Neural progenitor cell (in vitro differentiated cells): ENCODE measurements around the gene PAQR8. TPM values are rescaled to one million over a fixed set of nuclear protein-coding genes. Genes with fewer than 3 reads are reported as not detected.

Experiments used
- DNase-seq: peaks from one replicate; pipeline ENCODE4 v3.0.0-alpha.2; 2016; ENCODE audit warnings: low spot score
- H2AFZ ChIP-seq: fragments of 200-600 bp; sonication (generic); replicated peaks from 2 replicates; pipeline ENCODE4 v1.6.1; 2016; ENCODE audit warnings: antibody characterized with exemption
- H3F3A ChIP-seq: fragments of 200-600 bp; sonication (generic); 2 replicates; pipeline ENCODE4 v1.6.1; 2016; ENCODE audit warnings: antibody characterized with exemption, low read depth
- H3K27ac ChIP-seq: fragments of 200-600 bp; sonication (generic); 2 replicates; pipeline ENCODE4 v1.5.1; 2016; ENCODE audit warnings: mild to moderate bottlenecking
- H3K27me3 ChIP-seq: fragments of 200-600 bp; sonication (generic); 2 replicates; pipeline ENCODE4 v1.6.1; 2016; ENCODE audit warnings: mild to moderate bottlenecking, moderate library complexity
- H3K36me3 ChIP-seq: fragments of 200-600 bp; sonication (generic); 2 replicates; pipeline ENCODE4 v1.5.1; 2016
- H3K4me1 ChIP-seq: fragments of 200-600 bp; sonication (generic); 2 replicates; pipeline ENCODE4 v1.6.1; 2016; ENCODE audit warnings: mixed run types
- H3K4me2 ChIP-seq: fragments of 200-600 bp; sonication (generic); 2 replicates; pipeline ENCODE4 v1.6.1; 2016
- H3K4me3 ChIP-seq: fragments of 200-600 bp; sonication (generic); 2 replicates; pipeline ENCODE4 v1.5.1; 2016
- H3K79me2 ChIP-seq: fragments of 200-600 bp; sonication (generic); 2 replicates; pipeline ENCODE4 v1.6.1; 2016; ENCODE audit warnings: low read depth
- H3K9ac ChIP-seq: fragments of 200-600 bp; sonication (generic); 2 replicates; pipeline ENCODE4 v1.6.1; 2016
- H3K9me3 ChIP-seq: fragments of 200-600 bp; sonication (generic); 2 replicates; pipeline ENCODE4 v1.5.1; 2016; ENCODE audit warnings: low read depth
- H4K20me1 ChIP-seq: fragments of 200-600 bp; sonication (generic); 2 replicates; pipeline ENCODE4 v1.6.1; 2016; ENCODE audit warnings: low read depth
- H3K27ac Mint-ChIP-seq: 3 replicates; pipeline ENCODE4 v1.8.0; 2021; ENCODE audit warnings: mixed read lengths
- H3K27me3 Mint-ChIP-seq: 2 replicates; pipeline ENCODE4 v1.8.0; 2022; ENCODE audit warnings: low read depth, mild to moderate bottlenecking, inconsistent platforms, moderate library complexity, mixed read lengths; ENCODE audit not compliant: insufficient read depth
- H3K36me3 Mint-ChIP-seq: 3 replicates; pipeline ENCODE4 v1.8.0; 2021; ENCODE audit warnings: mixed read lengths
- H3K4me1 Mint-ChIP-seq: 3 replicates; pipeline ENCODE4 v1.8.0; 2021; ENCODE audit warnings: mixed read lengths
- H3K4me3 Mint-ChIP-seq: 3 replicates; pipeline ENCODE4 v1.8.0; 2021; ENCODE audit warnings: mild to moderate bottlenecking, moderate library complexity, mixed read lengths
- H3K9me3 Mint-ChIP-seq: 3 replicates; pipeline ENCODE4 v1.8.0; 2020; ENCODE audit warnings: mixed read lengths
- EZH2 ChIP-seq: fragments of 200-600 bp; sonication (generic); IDR thresholded peaks from 2 replicates; pipeline ENCODE4 v1.6.1; 2017; ENCODE audit warnings: antibody characterized with exemption, mild to moderate bottlenecking, moderate library complexity
- EZH2phosphoT487 ChIP-seq: fragments of 200-600 bp; sonication (generic); IDR thresholded peaks from 2 replicates; pipeline ENCODE4 v1.6.1; 2017; ENCODE audit warnings: antibody characterized with exemption
- total RNA-seq: library from RNA; depleted of rRNA; stranded (reverse); fragments of >200 nt; gene quantifications from 2 replicates; pipeline ENCODE4 v1.2.3, GENCODE V29; 2015; ENCODE audit warnings: low replicate concordance
- TF ChIP-seq, protein P1 (sequence below): fragments of 200-600 bp; sonication (generic); IDR thresholded peaks from 2 replicates; pipeline ENCODE4 v1.5.1; 2017; ENCODE audit warnings: antibody characterized with exemption, mild to moderate bottlenecking

PAQR8 gene
- total RNA-seq, 1 donor from 2014 or later = 16.9 TPM

DNA sequence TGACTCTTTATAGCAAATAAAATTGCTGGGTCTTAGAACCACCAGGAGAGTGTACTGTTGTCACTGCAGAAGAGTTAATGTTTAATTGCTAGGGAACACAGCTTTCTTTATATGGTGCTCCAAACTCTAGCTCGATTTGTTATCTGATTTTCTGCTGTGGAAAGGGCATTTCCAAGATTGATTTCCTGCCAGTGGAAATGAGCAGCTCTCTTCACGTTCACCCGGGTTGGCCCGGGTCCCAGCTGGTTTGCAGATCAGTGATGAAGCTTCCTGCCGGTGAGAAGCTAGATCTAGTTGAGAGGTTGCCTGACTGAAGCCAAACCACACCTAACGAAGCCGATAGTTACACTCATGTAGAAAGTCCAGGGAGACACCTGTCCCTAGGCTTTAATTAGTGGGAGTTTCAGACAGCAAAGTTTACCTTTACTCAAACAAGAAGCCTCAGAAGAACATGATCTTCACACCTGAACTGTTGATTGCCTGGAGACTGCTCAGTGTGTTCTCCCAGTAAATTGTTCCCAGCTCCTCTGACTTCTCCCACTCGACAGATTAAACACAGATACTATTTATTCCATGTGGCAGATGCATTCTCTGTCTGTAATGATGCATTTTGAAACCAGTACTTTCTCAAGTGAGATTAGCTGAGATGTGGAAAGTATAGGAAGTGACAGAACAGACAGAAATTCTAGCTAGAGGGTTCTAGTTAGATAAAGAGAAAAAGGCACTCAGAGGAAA, 27.8 kb downstream of the PAQR8 start:
- no peaks in the 10 kb centered on the region for H3K79me2 ChIP-seq
- H3K4me3 Mint-ChIP-seq = no peak overlapping the region
- H3K9ac ChIP-seq = no peak overlapping the region
- no peak overlapping the region for H3K27ac ChIP-seq
- H3K4me1 ChIP-seq = no peaks in the 10 kb centered on the region
- peaks cover 15% of the 10 kb centered on the region for H3K9me3 Mint-ChIP-seq
- no peak overlapping the region for H3K4me3 ChIP-seq
- H3K27me3 Mint-ChIP-seq = no peaks in the 10 kb centered on the region
- TF ChIP-seq EZH2 = no peak
- no peak overlapping the region for H3K4me2 ChIP-seq
- no peaks in the 10 kb centered on the region for H3K27me3 ChIP-seq
- no peak overlapping the region for H2AFZ ChIP-seq
- H3K9me3 ChIP-seq = peaks cover 8% of the 10 kb centered on the region
- DNase-seq = no peak
- no peaks in the 10 kb centered on the region for H3K36me3 ChIP-seq
- H3K36me3 Mint-ChIP-seq = peaks cover 20% of the 10 kb centered on the region
- no peak overlapping the region for H3K27ac Mint-ChIP-seq
- peaks cover 3% of the 10 kb centered on the region for H3K4me1 Mint-ChIP-seq
- no peaks in the 10 kb centered on the region for H4K20me1 ChIP-seq
- no peaks in the 10 kb centered on the region for H3F3A ChIP-seq

DNA sequence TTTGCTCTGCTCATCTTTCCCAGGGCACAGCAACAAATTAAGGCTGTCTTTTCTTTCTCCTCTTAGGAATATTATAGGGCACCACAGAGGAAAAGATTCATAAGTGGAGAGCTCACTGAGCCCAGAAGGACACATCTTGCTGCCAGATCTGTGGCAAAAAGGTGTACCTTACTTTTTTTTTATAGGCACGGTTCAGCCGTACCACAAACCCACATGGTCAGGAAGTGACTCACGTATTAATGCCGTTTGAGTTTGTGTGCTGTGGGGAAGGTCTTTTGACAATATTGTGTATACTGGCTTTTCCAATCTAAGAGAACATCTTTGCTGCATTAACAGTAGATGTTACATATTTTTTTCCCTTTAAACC, 28.4 kb downstream of the PAQR8 start:
- peaks cover 17% of the 10 kb centered on the region for H3K36me3 Mint-ChIP-seq
- H3K9me3 Mint-ChIP-seq = peaks cover 12% of the 10 kb centered on the region
- no peak for TF ChIP-seq EZH2phosphoT487
- TF ChIP-seq, protein P1, sequence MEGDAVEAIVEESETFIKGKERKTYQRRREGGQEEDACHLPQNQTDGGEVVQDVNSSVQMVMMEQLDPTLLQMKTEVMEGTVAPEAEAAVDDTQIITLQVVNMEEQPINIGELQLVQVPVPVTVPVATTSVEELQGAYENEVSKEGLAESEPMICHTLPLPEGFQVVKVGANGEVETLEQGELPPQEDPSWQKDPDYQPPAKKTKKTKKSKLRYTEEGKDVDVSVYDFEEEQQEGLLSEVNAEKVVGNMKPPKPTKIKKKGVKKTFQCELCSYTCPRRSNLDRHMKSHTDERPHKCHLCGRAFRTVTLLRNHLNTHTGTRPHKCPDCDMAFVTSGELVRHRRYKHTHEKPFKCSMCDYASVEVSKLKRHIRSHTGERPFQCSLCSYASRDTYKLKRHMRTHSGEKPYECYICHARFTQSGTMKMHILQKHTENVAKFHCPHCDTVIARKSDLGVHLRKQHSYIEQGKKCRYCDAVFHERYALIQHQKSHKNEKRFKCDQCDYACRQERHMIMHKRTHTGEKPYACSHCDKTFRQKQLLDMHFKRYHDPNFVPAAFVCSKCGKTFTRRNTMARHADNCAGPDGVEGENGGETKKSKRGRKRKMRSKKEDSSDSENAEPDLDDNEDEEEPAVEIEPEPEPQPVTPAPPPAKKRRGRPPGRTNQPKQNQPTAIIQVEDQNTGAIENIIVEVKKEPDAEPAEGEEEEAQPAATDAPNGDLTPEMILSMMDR = no peak
- TF ChIP-seq EZH2 = no peak
- Histone ChIP-seq H3K4me3 (no peak overlapping the region), H3F3A (no peaks in the 10 kb centered on the region), H3K9me3 (peaks cover 8% of the 10 kb centered on the region), H3K79me2 (no peaks in the 10 kb centered on the region), H3K27ac (no peak overlapping the region), H3K4me1 (no peaks in the 10 kb centered on the region), H3K9ac (no peak overlapping the region), H3K4me2 (no peak overlapping the region), H2AFZ (no peak overlapping the region), H4K20me1 (no peaks in the 10 kb centered on the region), H3K36me3 (no peaks in the 10 kb centered on the region), H3K27me3 (no peaks in the 10 kb centered on the region)
- H3K27me3 Mint-ChIP-seq = no peaks in the 10 kb centered on the region
- H3K4me3 Mint-ChIP-seq = no peak overlapping the region
- DNase-seq = no peak
- no peak overlapping the region for H3K27ac Mint-ChIP-seq
- H3K4me1 Mint-ChIP-seq = peaks cover 3% of the 10 kb centered on the region

GRCh38 chr6:52391599-52391998, 29.6 kb downstream of the PAQR8 start:
- H3F3A ChIP-seq = no peaks in the 10 kb centered on the region
- peaks cover 4% of the 10 kb centered on the region for H3K9me3 Mint-ChIP-seq

GRCh38 chr6:52392944-52393343, 31.0 kb downstream of the PAQR8 start:
- no peaks in the 10 kb centered on the region for H3F3A ChIP-seq
- TF ChIP-seq, protein P1 = no peak
- TF ChIP-seq EZH2phosphoT487 (no peak), EZH2 (no peak)
- no peaks in the 10 kb centered on the region for H3K79me2 ChIP-seq
- DNase-seq = no peak
- H3K36me3 Mint-ChIP-seq = peaks cover 7% of the 10 kb centered on the region
- H3K4me1 Mint-ChIP-seq = peaks cover 3% of the 10 kb centered on the region
- H3K4me1 ChIP-seq = peaks cover 10% of the 10 kb centered on the region
- no peak overlapping the region for H3K4me2 ChIP-seq
- no peak overlapping the region for H2AFZ ChIP-seq
- no peak overlapping the region for H3K27ac ChIP-seq
- no peaks in the 10 kb centered on the region for H3K27me3 ChIP-seq
- H4K20me1 ChIP-seq = no peaks in the 10 kb centered on the region
- peaks cover 3% of the 10 kb centered on the region for H3K9me3 ChIP-seq
- H3K9me3 Mint-ChIP-seq = no peaks in the 10 kb centered on the region
- H3K36me3 ChIP-seq = no peaks in the 10 kb centered on the region
- H3K27me3 Mint-ChIP-seq = no peaks in the 10 kb centered on the region
- H3K9ac ChIP-seq = no peak overlapping the region
- H3K4me3 ChIP-seq = no peak overlapping the region
- no peak overlapping the region for H3K27ac Mint-ChIP-seq
- H3K4me3 Mint-ChIP-seq = no peak overlapping the region

More at GRCh38 chr6:52391599-52391998, 29.6 kb downstream of the PAQR8 start:
- peaks cover 8% of the 10 kb centered on the region for H3K9me3 ChIP-seq
- H3K36me3 ChIP-seq = no peaks in the 10 kb centered on the region
- H3K4me2 ChIP-seq = no peak overlapping the region
- Mint-ChIP-seq H3K36me3 (peaks cover 9% of the 10 kb centered on the region), H3K27ac (no peak overlapping the region), H3K27me3 (no peaks in the 10 kb centered on the region), H3K4me1 (peaks cover 3% of the 10 kb centered on the region), H3K4me3 (no peak overlapping the region)
- H3K27me3 ChIP-seq = no peaks in the 10 kb centered on the region
- no peak overlapping the region for H3K4me3 ChIP-seq
- no peaks in the 10 kb centered on the region for H3K79me2 ChIP-seq
- peaks cover 10% of the 10 kb centered on the region for H3K4me1 ChIP-seq
- no peak overlapping the region for H3K9ac ChIP-seq
- TF ChIP-seq, protein P1 = no peak
- no peak for TF ChIP-seq EZH2phosphoT487
- TF ChIP-seq EZH2 = no peak
- no peak overlapping the region for H3K27ac ChIP-seq
- DNase-seq = no peak
- no peaks in the 10 kb centered on the region for H4K20me1 ChIP-seq
- H2AFZ ChIP-seq = no peak overlapping the region
